ENCODE data around the gene GPR162. TPM values are rescaled to one million over a fixed set of nuclear protein-coding genes. Genes with fewer than 3 reads are reported as not detected.
A peak's percentile ranks its signal among the peaks of the same experiment; 100 is the strongest.

The GPR162 gene
- total RNA-seq, 1 donor: 1.4 TPM

DNA sequence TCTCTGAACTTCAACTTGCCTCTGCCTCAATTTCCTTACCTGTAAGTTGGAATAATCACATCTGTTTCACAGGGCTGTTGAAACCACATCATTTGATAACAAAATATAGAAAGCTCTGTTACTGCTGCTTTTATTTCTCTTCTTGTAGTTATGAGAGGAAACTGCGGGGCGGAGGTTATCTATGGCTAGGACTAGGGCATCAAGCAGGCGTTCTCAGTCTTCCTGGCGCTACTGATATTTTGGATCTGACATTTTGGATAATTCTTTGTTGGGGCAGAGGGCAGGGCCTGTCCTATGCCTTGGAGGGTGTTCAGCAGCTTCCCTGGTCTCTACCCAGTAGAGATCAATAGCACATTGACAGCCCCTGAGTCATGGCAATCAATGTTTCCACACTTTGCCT lies 10.5 kb downstream of the GPR162 start:
- Histone ChIP-seq H3K27me3 (ENCODE audit: insufficient read depth, low read length) (no peaks in the 10 kb centered on the region), H3K27ac (ENCODE audit: low read depth, low read length) (no peak overlapping the region), H3K36me3 (ENCODE audit: insufficient read depth, low read length) (peaks cover 60% of the 10 kb centered on the region), H2AFZ (ENCODE audit: low read length) (no peak overlapping the region), H3K4me1 (ENCODE audit: insufficient read depth, low read length) (peaks cover 14% of the 10 kb centered on the region), H3K79me2 (ENCODE audit: insufficient read depth, low read length) (peaks cover 45% of the 10 kb centered on the region), H3K4me2 (ENCODE audit: insufficient read depth, low read length) (no peak overlapping the region), H4K20me1 (ENCODE audit: insufficient read depth, low read length) (peaks cover 10% of the 10 kb centered on the region), H3K4me3 (ENCODE audit: insufficient read depth, low read length) (no peak overlapping the region), H3K9me3 (ENCODE audit: low read depth, low read length) (no peaks in the 10 kb centered on the region)
- DNase-seq (ENCODE audit: insufficient read length, low spot score, missing footprints): peak; percentile 2
- TF ChIP-seq, protein P1, sequence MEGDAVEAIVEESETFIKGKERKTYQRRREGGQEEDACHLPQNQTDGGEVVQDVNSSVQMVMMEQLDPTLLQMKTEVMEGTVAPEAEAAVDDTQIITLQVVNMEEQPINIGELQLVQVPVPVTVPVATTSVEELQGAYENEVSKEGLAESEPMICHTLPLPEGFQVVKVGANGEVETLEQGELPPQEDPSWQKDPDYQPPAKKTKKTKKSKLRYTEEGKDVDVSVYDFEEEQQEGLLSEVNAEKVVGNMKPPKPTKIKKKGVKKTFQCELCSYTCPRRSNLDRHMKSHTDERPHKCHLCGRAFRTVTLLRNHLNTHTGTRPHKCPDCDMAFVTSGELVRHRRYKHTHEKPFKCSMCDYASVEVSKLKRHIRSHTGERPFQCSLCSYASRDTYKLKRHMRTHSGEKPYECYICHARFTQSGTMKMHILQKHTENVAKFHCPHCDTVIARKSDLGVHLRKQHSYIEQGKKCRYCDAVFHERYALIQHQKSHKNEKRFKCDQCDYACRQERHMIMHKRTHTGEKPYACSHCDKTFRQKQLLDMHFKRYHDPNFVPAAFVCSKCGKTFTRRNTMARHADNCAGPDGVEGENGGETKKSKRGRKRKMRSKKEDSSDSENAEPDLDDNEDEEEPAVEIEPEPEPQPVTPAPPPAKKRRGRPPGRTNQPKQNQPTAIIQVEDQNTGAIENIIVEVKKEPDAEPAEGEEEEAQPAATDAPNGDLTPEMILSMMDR (IDR thresholded peaks at IDR 0.05; ENCODE audit: extremely low read depth, low read depth, low read length): no peak

DNA sequence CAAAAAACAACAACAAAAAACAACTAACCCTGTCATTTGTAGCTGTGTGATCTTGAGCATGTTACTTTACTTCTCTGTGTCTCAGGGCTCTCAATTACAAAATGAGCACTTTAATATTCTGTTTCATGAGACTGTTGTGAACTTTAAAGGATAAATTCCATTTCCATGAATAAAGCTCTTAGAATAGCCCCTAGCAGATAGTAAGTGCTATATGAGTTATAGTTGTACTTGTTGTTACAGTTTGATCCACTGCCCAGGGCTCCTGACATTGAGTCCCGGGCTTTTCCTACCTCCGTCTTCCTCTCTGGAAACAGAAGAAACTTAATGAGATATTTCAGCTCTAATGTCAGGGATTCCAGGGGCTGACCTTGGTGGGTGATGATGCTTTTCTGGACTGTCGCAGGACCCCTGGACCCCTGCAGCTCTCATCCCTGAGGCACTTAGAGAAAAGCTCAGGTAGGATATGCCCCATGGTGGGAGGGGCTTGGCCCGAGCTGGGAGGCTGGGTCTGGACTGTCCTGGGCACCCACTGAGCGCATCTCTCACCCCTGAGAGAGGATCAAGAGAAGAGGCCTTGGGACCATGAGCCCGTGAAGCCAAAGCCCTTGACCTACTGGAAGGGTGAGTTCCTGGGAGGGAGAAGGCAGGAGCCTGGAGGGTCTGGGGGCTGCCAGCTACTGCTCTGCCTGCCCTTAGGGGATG lies 11.7 kb downstream of the GPR162 start:
- TF ChIP-seq, protein P1 (IDR thresholded peaks at IDR 0.05; ENCODE audit: extremely low read depth, low read depth, low read length): no peak
- Histone ChIP-seq H3K4me1 (ENCODE audit: insufficient read depth, low read length) (peaks cover 9% of the 10 kb centered on the region), H3K4me2 (ENCODE audit: insufficient read depth, low read length) (no peak overlapping the region), H2AFZ (ENCODE audit: low read length) (no peak overlapping the region), H3K27me3 (ENCODE audit: insufficient read depth, low read length) (no peaks in the 10 kb centered on the region), H4K20me1 (ENCODE audit: insufficient read depth, low read length) (peaks cover 16% of the 10 kb centered on the region), H3K79me2 (ENCODE audit: insufficient read depth, low read length) (peaks cover 37% of the 10 kb centered on the region), H3K36me3 (ENCODE audit: insufficient read depth, low read length) (peaks cover 72% of the 10 kb centered on the region), H3K27ac (ENCODE audit: low read depth, low read length) (no peak overlapping the region), H3K4me3 (ENCODE audit: insufficient read depth, low read length) (no peak overlapping the region), H3K9me3 (ENCODE audit: low read depth, low read length) (no peaks in the 10 kb centered on the region)
- DNase-seq (ENCODE audit: insufficient read length, low spot score, missing footprints): peak; percentile 89

DNA sequence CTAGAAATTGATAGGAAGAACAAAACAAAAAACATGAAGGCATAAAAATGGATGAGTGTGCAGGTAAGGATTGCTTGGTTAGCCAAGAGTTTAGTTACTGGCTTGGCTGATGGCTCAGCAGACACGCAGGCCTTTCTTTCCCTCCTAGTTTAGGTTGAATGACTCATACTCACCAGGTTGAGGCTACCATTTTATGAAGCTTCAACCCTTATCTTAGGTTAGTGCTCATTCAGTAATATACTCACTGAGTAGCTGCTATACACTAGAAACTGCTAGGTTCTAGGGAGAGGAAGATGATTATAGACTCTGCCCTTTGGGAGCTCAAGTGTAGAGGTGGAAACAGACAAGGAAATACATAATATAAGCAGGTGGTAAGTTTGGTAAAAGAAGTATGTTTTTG lies 12.6 kb downstream of the GPR162 start:
- peak; percentile 60 for DNase-seq (ENCODE audit: insufficient read length, low spot score, missing footprints)
- Histone ChIP-seq H3K4me1 (ENCODE audit: insufficient read depth, low read length) (peaks cover 9% of the 10 kb centered on the region), H3K9me3 (ENCODE audit: low read depth, low read length) (no peaks in the 10 kb centered on the region), H3K27ac (ENCODE audit: low read depth, low read length) (no peak overlapping the region), H3K79me2 (ENCODE audit: insufficient read depth, low read length) (peaks cover 28% of the 10 kb centered on the region), H2AFZ (ENCODE audit: low read length) (no peak overlapping the region), H3K4me2 (ENCODE audit: insufficient read depth, low read length) (no peak overlapping the region), H3K4me3 (ENCODE audit: insufficient read depth, low read length) (no peak overlapping the region), H3K36me3 (ENCODE audit: insufficient read depth, low read length) (peaks cover 75% of the 10 kb centered on the region), H4K20me1 (ENCODE audit: insufficient read depth, low read length) (peaks cover 17% of the 10 kb centered on the region), H3K27me3 (ENCODE audit: insufficient read depth, low read length) (no peaks in the 10 kb centered on the region)
- TF ChIP-seq, protein P1 (IDR thresholded peaks at IDR 0.05; ENCODE audit: extremely low read depth, low read depth, low read length): no peak

DNA sequence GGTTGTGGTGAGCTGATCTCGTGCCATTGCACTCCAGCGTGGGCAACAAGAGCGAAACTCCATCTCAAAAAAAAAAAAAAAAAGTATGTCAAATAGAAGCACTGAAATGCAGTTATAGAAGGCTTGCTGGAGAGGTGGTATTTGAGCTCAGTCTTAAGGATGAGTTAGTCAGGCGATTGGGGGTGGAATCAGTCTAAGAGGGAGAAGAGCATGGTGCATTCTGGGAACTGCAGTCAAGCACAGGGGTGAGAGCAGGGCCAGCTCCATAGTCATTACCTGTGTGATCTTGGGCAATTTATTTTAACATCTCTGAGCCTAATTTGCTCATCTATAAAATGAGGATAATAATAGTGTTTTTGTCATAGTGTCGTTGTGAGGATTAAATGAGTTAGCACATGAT lies 13.3 kb downstream of the GPR162 start:
- H3K27me3 ChIP-seq (ENCODE audit: insufficient read depth, low read length): no peaks in the 10 kb centered on the region
- no peak overlapping the region for H2AFZ ChIP-seq (ENCODE audit: low read length)
- peaks cover 75% of the 10 kb centered on the region for H3K36me3 ChIP-seq (ENCODE audit: insufficient read depth, low read length)
- peaks cover 22% of the 10 kb centered on the region for H3K79me2 ChIP-seq (ENCODE audit: insufficient read depth, low read length)
- TF ChIP-seq, protein P1 (IDR thresholded peaks at IDR 0.05; ENCODE audit: extremely low read depth, low read depth, low read length): no peak
- H3K4me3 ChIP-seq (ENCODE audit: insufficient read depth, low read length): no peak overlapping the region
- DNase-seq (ENCODE audit: insufficient read length, low spot score, missing footprints): peak; percentile 54
- no peaks in the 10 kb centered on the region for H3K9me3 ChIP-seq (ENCODE audit: low read depth, low read length)
- H3K4me1 ChIP-seq (ENCODE audit: insufficient read depth, low read length): peaks cover 3% of the 10 kb centered on the region
- H3K27ac ChIP-seq (ENCODE audit: low read depth, low read length): no peak overlapping the region
- no peak overlapping the region for H3K4me2 ChIP-seq (ENCODE audit: insufficient read depth, low read length)
- peaks cover 17% of the 10 kb centered on the region for H4K20me1 ChIP-seq (ENCODE audit: insufficient read depth, low read length)
